B cell (primary cell): ENCODE data around the gene ITGB8. TPM values are rescaled to one million over a fixed set of nuclear protein-coding genes. Genes with fewer than 3 reads are reported as not detected.

Source experiments
- ATAC-seq: fragments of 200-7000 bp; cut with Tn5 transposase; one replicate; pipeline ENCODE4 v1.10.0; 2021; ENCODE audit warnings: low read depth, mild to moderate bottlenecking, moderate number of reproducible peaks, moderate library complexity
- CTCF ChIA-PET: fragments of 350-600 bp; sonication (Branson Sonifier 250); formaldehyde crosslinking; loops from one replicate; lab custom pipeline; 2021; ENCODE audit warnings: antibody characterized with exemption, inconsistent platforms; lab: Charles Lee
- POLR2A ChIA-PET: fragments of 350-600 bp; sonication (Branson Sonifier 250); formaldehyde crosslinking; loops from one replicate; lab custom pipeline; 2021; ENCODE audit warnings: antibody characterized with exemption; lab: Charles Lee
- DNase-seq: peaks from one replicate; pipeline ENCODE4 v3.0.0; 2013
- H2AFZ ChIP-seq: 2 replicates; pipeline ENCODE4 v1.6.1; 2012; ENCODE audit warnings: mild to moderate bottlenecking, low read depth, low read length; ENCODE audit not compliant: insufficient read depth, poor library complexity, severe bottlenecking
- H3K27ac ChIP-seq, 2 donors: 1 replicate in 1 of 2; 2 replicates in 1 of 2; pipeline ENCODE4 v1.5.1; 2012 to 2013; ENCODE audit warnings: low read length in 2 of 2, mild to moderate bottlenecking in 2 of 2, moderate library complexity in 1 of 2
- H3K27me3 ChIP-seq, 4 experiments: fragments of 200-600 bp in 1 of 4; sonication (generic) in 1 of 4; replicated peaks in 1 of 4; 1 replicate in 2 of 4; 2 replicates in 2 of 4; pipeline versions ENCODE4 v1.6.1 to v1.7.0; 2013 to 2016; ENCODE audit warnings: low read length in 3 of 4, mild to moderate bottlenecking in 2 of 4, mixed read lengths in 1 of 4, moderate library complexity in 1 of 4; ENCODE audit not compliant: insufficient read depth in 4 of 4, control insufficient read depth in 3 of 4; ENCODE audit errors: control extremely low read depth in 1 of 4
- H3K36me3 ChIP-seq, 2 experiments: replicated peaks in 1 of 2; 1 replicate in 1 of 2; 2 replicates in 1 of 2; pipeline versions ENCODE4 v1.6.1 to v1.7.1; 2013; ENCODE audit warnings: low read length in 1 of 2; ENCODE audit not compliant: insufficient read depth in 2 of 2, control insufficient read depth in 1 of 2; ENCODE audit errors: control extremely low read depth in 1 of 2, extremely low read depth in 1 of 2
- H3K4me1 ChIP-seq, 2 donors: fragments of 200-600 bp in 1 of 2; sonication (generic) in 1 of 2; 1 replicate in 1 of 2; 2 replicates in 1 of 2; pipeline versions ENCODE4 v1.5.1 to v1.6.1; 2013 to 2017; ENCODE audit warnings: low read length in 2 of 2; ENCODE audit not compliant: control insufficient read depth in 2 of 2, insufficient read depth in 2 of 2
- H3K4me2 ChIP-seq: replicated peaks from 2 replicates; pipeline ENCODE3; 2012; ENCODE audit warnings: mild to moderate bottlenecking, low read depth, low read length; ENCODE audit not compliant: poor library complexity, severe bottlenecking
- H3K4me3 ChIP-seq, 5 experiments: fragments of 200-600 bp in 1 of 5; sonication (generic) in 1 of 5; 1 replicate in 3 of 5; 2 replicates in 2 of 5; pipeline versions ENCODE4 v1.5.1 to v1.7.0; 2011 to 2016; ENCODE audit warnings: low read length in 4 of 5, mild to moderate bottlenecking in 4 of 5, low read depth in 2 of 5, control low read depth in 1 of 5, moderate library complexity in 1 of 5; ENCODE audit not compliant: insufficient read depth in 1 of 5; ENCODE audit errors: control extremely low read depth in 1 of 5, extremely low read depth in 1 of 5
- H3K79me2 ChIP-seq: fragments of 200-600 bp; sonication (generic); one replicate; pipeline ENCODE4 v1.6.0; 2016; ENCODE audit warnings: low read length; ENCODE audit not compliant: control insufficient read depth, insufficient read depth
- H3K9ac ChIP-seq: fragments of 200-600 bp; sonication (generic); 2 replicates; pipeline ENCODE4 v1.6.1; 2017; ENCODE audit warnings: mild to moderate bottlenecking, low read length, moderate library complexity
- H3K9me3 ChIP-seq, 3 donors: one replicate each; pipeline versions ENCODE4 v1.6.1 to v1.7.1; 2013; ENCODE audit warnings: low read length in 2 of 3; ENCODE audit not compliant: control insufficient read depth in 2 of 3, insufficient read depth in 1 of 3; ENCODE audit errors: control extremely low read depth in 1 of 3
- H4K20me1 ChIP-seq: 2 replicates; pipeline ENCODE4 v1.6.0; 2012; ENCODE audit warnings: mild to moderate bottlenecking, low read length; ENCODE audit not compliant: insufficient read depth, control insufficient read depth, poor library complexity, severe bottlenecking
- H3K27ac Mint-ChIP-seq: one replicate; pipeline ENCODE4 v1.8.0; 2021; ENCODE audit warnings: mixed read lengths
- H3K27me3 Mint-ChIP-seq: one replicate; pipeline ENCODE4 v1.8.0; 2021; ENCODE audit warnings: mixed read lengths
- H3K4me1 Mint-ChIP-seq: one replicate; pipeline ENCODE4 v1.8.0; 2021; ENCODE audit warnings: mixed read lengths
- H3K4me3 Mint-ChIP-seq: one replicate; pipeline ENCODE4 v1.8.0; 2021; ENCODE audit warnings: mixed read lengths
- H3K9me3 Mint-ChIP-seq: one replicate; pipeline ENCODE4 v1.8.0; 2022; ENCODE audit warnings: mixed read lengths; ENCODE audit not compliant: insufficient read depth
- EZH2 ChIP-seq: IDR thresholded peaks from 2 replicates; pipeline ENCODE4 v1.6.1; 2012; ENCODE audit warnings: borderline replicate concordance, low read depth, mild to moderate bottlenecking, moderate library complexity, low read length; ENCODE audit not compliant: insufficient read depth, poor library complexity, severe bottlenecking
- WGBS: methylation state at CpG from one replicate; pipeline ENCODE4 v1.1.5; 2013; ENCODE audit warnings: missing lambda C conversion rate; ENCODE audit not compliant: insufficient coverage; 5-methylcytosine and 5-hydroxymethylcytosine counted together
- intact Hi-C: fragments of 100-400 bp; cut with micrococcal nuclease; formaldehyde crosslinking; loops from one replicate; pipeline ENCODE4 v1.10.0; 2022
- polyA plus RNA-seq: library from polyadenylated mRNA; depleted of rRNA; stranded (reverse); fragments of >200 nt; gene quantifications from 2 replicates; pipeline ENCODE4 v1.2.3, GENCODE V29; 2012
- total RNA-seq, 2 donors: library from RNA; stranded (reverse); fragments of 120-200 nt in 1 of 2; gene quantifications; 1 replicate in 1 of 2; 2 replicates in 1 of 2; pipeline versions ENCODE4 v1.2.3 to v1.2.4, GENCODE V29; 2013 to 2022
- TF ChIP-seq, protein P1 (sequence below): fragments of 200-600 bp; IDR thresholded peaks from one replicate; pipeline ENCODE4 v1.8.0; 2022; ENCODE audit warnings: antibody characterized with exemption, mild to moderate bottlenecking

Gene ITGB8
- total and polyA plus RNA-seq, 2 donors (not counting 1 experiment from before 2014, with no cell fraction given) = 0.01 to 0.30 TPM

DNA sequence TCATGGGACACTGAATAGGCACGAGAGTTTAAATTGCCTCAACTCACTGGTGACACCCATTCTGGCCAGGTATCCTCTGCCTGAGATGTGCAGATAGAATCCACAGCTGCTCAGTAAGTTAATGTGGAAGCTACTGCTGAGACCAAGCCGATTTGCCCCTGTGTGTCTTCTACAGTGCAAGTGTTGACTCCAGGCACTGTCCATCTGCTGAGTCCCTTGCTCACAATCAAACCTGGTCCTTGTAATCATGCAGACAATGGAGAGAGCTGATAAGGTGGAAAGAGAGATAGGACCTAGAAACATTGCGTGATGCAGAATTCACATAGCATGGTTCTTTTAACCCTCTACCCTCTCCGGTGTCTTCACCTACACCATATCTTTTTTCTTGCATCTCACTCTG, 101.4 kb downstream of the ITGB8 start:
- TF ChIP-seq, protein P1, sequence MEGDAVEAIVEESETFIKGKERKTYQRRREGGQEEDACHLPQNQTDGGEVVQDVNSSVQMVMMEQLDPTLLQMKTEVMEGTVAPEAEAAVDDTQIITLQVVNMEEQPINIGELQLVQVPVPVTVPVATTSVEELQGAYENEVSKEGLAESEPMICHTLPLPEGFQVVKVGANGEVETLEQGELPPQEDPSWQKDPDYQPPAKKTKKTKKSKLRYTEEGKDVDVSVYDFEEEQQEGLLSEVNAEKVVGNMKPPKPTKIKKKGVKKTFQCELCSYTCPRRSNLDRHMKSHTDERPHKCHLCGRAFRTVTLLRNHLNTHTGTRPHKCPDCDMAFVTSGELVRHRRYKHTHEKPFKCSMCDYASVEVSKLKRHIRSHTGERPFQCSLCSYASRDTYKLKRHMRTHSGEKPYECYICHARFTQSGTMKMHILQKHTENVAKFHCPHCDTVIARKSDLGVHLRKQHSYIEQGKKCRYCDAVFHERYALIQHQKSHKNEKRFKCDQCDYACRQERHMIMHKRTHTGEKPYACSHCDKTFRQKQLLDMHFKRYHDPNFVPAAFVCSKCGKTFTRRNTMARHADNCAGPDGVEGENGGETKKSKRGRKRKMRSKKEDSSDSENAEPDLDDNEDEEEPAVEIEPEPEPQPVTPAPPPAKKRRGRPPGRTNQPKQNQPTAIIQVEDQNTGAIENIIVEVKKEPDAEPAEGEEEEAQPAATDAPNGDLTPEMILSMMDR = no peak
- no peak for TF ChIP-seq EZH2
- H3K79me2 ChIP-seq = no peaks in the 10 kb centered on the region
- peaks cover under 1% of the 10 kb centered on the region for H3K4me1 Mint-ChIP-seq
- CTCF ChIA-PET = no interaction called here
- H2AFZ ChIP-seq = no peak overlapping the region
- intact Hi-C loops = no loop called here
- no peak overlapping the region for H3K4me3 Mint-ChIP-seq
- 84% methylated on average over 2 of the region's 4 CpGs for WGBS
- ATAC-seq (no peak), DNase-seq (no peak)
- no peak overlapping the region for H3K27ac ChIP-seq
- H3K9me3 Mint-ChIP-seq = no peaks in the 10 kb centered on the region
- H3K27me3 ChIP-seq = peaks cover 0 to 5% (median 0%) of the 10 kb centered on the region in 4 experiments
- H3K9me3 ChIP-seq = no peaks in the 10 kb centered on the region
- H3K9ac ChIP-seq = no peak overlapping the region
- no peaks in the 10 kb centered on the region for H3K4me1 ChIP-seq
- H3K27me3 Mint-ChIP-seq = peaks cover 18% of the 10 kb centered on the region
- H3K36me3 ChIP-seq = no peaks in the 10 kb centered on the region
- no peaks in the 10 kb centered on the region for H4K20me1 ChIP-seq
- POLR2A ChIA-PET = no interaction called here
- H3K27ac Mint-ChIP-seq = no peak overlapping the region
- no peak overlapping the region for H3K4me2 ChIP-seq
- H3K4me3 ChIP-seq = no peak overlapping the region

DNA sequence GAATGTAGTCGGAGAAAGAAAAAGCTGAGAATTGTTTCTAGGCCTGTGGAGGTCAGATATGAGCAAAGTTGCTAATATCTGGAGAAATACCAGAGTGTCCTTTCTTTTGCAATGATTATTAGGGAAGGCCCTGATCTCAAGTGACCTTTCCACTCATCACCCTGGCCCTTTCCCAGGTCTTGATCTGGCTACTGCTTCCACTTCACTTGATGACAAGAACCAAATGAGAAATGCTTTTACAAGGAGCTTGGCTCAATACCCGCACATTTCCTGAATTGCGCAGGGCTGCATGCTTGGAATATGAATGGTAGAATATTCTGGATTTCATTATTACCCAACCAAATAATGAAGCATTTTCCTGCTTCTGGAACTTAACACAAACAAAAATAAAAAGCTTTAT, 104.6 kb downstream of the ITGB8 start:
- ChIA-PET CTCF (no interaction called here), POLR2A (no interaction called here)
- DNase-seq (no peak), ATAC-seq (no peak)
- WGBS = no CpG with 5 or more reads among the region's 3 CpGs
- H2AFZ ChIP-seq = no peak overlapping the region
- H3K27me3 ChIP-seq = peaks cover 0 to 5% (median 2%) of the 10 kb centered on the region in 4 experiments
- H3K4me3 ChIP-seq = no peak overlapping the region
- no peaks in the 10 kb centered on the region for H3K9me3 ChIP-seq
- Mint-ChIP-seq H3K27ac (no peak overlapping the region), H3K27me3 (peaks cover 4% of the 10 kb centered on the region), H3K9me3 (no peaks in the 10 kb centered on the region), H3K4me3 (no peak overlapping the region), H3K4me1 (peaks cover 20% of the 10 kb centered on the region)
- no peak overlapping the region for H3K9ac ChIP-seq
- TF ChIP-seq, protein P1 = no peak
- no peak for TF ChIP-seq EZH2
- no peaks in the 10 kb centered on the region for H3K79me2 ChIP-seq
- intact Hi-C loops = no loop called here
- no peaks in the 10 kb centered on the region for H3K36me3 ChIP-seq
- no peaks in the 10 kb centered on the region for H4K20me1 ChIP-seq
- H3K27ac ChIP-seq = no peak overlapping the region
- H3K4me2 ChIP-seq = no peak overlapping the region
- H3K4me1 ChIP-seq = peaks cover 16 to 21% of the 10 kb centered on the region in 2 donors
